ENCODE data around the gene C1QTNF8. TPM values are rescaled to one million over a fixed set of nuclear protein-coding genes. Genes with fewer than 3 reads are reported as not detected.
A peak's percentile ranks its signal among the peaks of the same experiment; 100 is the strongest.

Gene C1QTNF8
- total RNA-seq, 1 experiment from 2014 or later, result 0.27 TPM

DNA sequence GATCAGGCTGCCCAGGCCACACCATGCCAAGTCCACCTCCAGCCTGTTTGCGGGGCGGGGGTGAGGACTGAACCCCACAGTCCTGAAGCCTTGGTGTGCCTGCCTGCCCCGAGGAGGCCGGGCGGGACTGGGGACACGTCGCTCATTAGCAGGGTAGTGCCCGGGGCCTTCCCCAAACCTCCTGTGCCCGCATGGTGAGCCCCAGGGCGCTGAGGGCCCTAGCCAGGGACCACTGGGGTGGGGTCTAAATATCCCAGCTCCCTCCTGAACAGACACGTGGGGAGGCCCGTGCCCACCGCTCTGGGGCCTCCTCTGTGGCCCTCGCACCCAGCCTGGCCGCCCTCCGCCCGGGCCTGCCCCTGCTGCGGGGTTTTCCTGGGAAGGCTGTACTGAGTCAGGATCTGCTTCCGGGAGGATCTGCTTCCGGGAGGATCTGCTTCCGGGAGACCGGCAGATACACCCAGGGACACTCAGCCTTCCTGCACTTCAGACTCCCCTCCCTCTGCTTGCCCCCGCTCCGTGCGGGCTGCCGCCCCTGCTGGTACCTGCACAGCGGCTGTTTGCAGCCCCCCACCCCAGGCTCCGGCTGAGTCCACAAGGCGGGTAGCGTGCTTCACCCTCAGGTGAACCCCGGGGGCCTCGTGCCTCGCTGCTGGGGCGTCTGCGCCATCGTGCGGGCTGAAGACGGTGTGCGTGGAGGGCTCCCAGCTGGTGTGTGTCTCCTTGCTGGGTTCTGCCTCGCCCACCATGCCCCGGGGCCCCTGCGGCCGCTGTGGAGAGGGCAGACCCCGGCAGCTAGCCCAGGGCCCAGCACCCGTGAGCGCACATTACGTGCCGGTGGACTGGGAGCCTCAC lies 33.3 kb upstream of the C1QTNF8 start:
- RAD21 ChIA-PET (ENCODE audit: low non-redundant PET in 1 of 2, low total read pairs in 2 of 2, uncharacterized antibody in 2 of 2, unreplicated experiment in 2 of 2), result no interaction called here
- H3K36me3 ChIP-seq (ENCODE audit: control insufficient read depth in 1 of 2, insufficient read depth in 2 of 2, low read length in 2 of 2), result no peaks in the 10 kb centered on the region
- no peaks in the 10 kb centered on the region for H3K9me2 ChIP-seq (ENCODE audit: insufficient read depth)
- H3K9me3 ChIP-seq (ENCODE audit: control insufficient read depth in 1 of 2, insufficient read depth in 1 of 2, low read depth in 1 of 2, low read length in 2 of 2), result no peaks in the 10 kb centered on the region
- no peak overlapping the region; the same call in 1 of the 2 replicates for H3K27ac ChIP-seq (ENCODE audit: low read depth, low read length)
- TF ChIP-seq POLR2A (IDR thresholded peaks at IDR 0.05; ENCODE audit: borderline replicate concordance, extremely low read depth, insufficient read depth, insufficient read length), result peak; percentile 88
- TF ChIP-seq ELF1 (IDR thresholded peaks at IDR 0.05; ENCODE audit: borderline replicate concordance, low read depth), result no peak
- peak; percentile 94; the same call in 1 of the 2 replicates for TF ChIP-seq ZFX (IDR thresholded peaks at IDR 0.05)
- no peaks in the 10 kb centered on the region for H3K79me2 ChIP-seq (ENCODE audit: insufficient read depth, low read length)
- H3K27me3 ChIP-seq (ENCODE audit: insufficient read depth, low read length), result no peaks in the 10 kb centered on the region
- no peak for DNase-seq (ENCODE audit: low read depth, low spot score)
- H3K4me1 ChIP-seq (ENCODE audit: control insufficient read depth in 1 of 2, insufficient read depth in 2 of 2, low read length in 2 of 2), result peaks cover 12 to 13% of the 10 kb centered on the region in 2 experiments; a peak in 3 of 4 replicates
- BruUV-seq (replicated peaks), result no TSS peak
- CTCF ChIA-PET, result no interaction called here
- no peak for ATAC-seq
- no peaks in the 10 kb centered on the region for H4K20me1 ChIP-seq (ENCODE audit: insufficient read depth)
- intact Hi-C loops (cut with micrococcal nuclease), result no loop called here
- no peak overlapping the region for H3K4me2 ChIP-seq (ENCODE audit: low read length)
- no peak overlapping the region for H2AFZ ChIP-seq (ENCODE audit: low read depth, low read length, poor library complexity, severe bottlenecking)
- POLR2A ChIA-PET, result no interaction called here
- H3K9ac ChIP-seq (ENCODE audit: low read length), result no peak overlapping the region
- H3K4me3 ChIP-seq (replicated peaks in 1 of 2; ENCODE audit: low read depth in 1 of 2, low read length in 2 of 2), result no peak overlapping the region

DNA sequence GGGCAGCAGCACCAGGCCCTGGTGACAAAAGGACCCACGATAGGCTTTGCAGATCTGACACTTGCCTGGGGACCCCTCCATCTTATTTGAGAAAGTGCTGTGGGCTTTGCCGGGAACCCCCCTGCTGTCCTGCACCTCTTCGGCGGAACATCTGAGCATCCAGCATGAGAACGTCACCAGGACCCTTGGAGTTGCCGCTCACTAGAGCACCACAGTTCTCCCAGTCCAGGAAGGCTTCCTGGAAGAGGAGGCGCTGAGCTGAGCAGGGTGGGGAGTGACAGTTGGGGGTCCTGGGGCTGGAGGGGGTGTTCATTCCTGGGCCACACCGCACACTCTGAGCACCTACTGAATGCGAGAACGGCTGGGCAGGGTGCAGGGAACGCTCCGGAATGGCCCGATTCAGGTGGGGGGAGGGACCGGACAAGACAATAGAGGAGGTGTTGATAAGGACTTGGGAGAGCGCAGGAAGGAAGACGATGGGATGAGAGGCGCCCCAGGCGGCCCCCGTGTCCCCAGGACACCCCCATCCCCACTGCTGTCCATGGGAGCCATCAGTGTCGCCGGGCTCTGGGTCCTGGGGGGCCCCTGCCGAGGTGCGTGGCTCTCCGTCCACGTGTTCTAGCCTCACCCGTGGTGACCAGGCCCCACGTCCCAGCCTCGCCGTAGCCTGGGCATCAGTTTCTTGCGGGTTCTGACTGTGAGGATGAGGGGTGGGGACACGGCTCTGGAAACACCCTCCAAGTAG lies 32.1 kb upstream of the C1QTNF8 start:
- POLR2A ChIA-PET, result no interaction called here
- no peaks in the 10 kb centered on the region for H3K27me3 ChIP-seq (ENCODE audit: insufficient read depth, low read length)

More for the DNA sequence above, 32.1 kb upstream of the C1QTNF8 start:
- ATAC-seq (no peak), DNase-seq (ENCODE audit: low read depth, low spot score) (no peak)
- RAD21 ChIA-PET (ENCODE audit: low non-redundant PET in 1 of 2, low total read pairs in 2 of 2, uncharacterized antibody in 2 of 2, unreplicated experiment in 2 of 2), result no interaction called here
- Histone ChIP-seq H3K79me2 (ENCODE audit: insufficient read depth, low read length) (no peaks in the 10 kb centered on the region), H3K4me2 (ENCODE audit: low read length) (no peak overlapping the region), H2AFZ (ENCODE audit: low read depth, low read length, poor library complexity, severe bottlenecking) (no peak overlapping the region), H3K4me1 (ENCODE audit: control insufficient read depth in 1 of 2, insufficient read depth in 2 of 2, low read length in 2 of 2) (peaks cover 12 to 13% of the 10 kb centered on the region in 2 experiments; a peak in 3 of 4 replicates), H3K9me3 (ENCODE audit: control insufficient read depth in 1 of 2, insufficient read depth in 1 of 2, low read depth in 1 of 2, low read length in 2 of 2) (no peaks in the 10 kb centered on the region), H3K9me2 (ENCODE audit: insufficient read depth) (no peaks in the 10 kb centered on the region), H3K4me3 (replicated peaks in 1 of 2; ENCODE audit: low read depth in 1 of 2, low read length in 2 of 2) (no peak overlapping the region), H3K9ac (ENCODE audit: low read length) (no peak overlapping the region), H3K27ac (ENCODE audit: low read depth, low read length) (no peak overlapping the region), H4K20me1 (ENCODE audit: insufficient read depth) (no peaks in the 10 kb centered on the region), H3K36me3 (ENCODE audit: control insufficient read depth in 1 of 2, insufficient read depth in 2 of 2, low read length in 2 of 2) (no peaks in the 10 kb centered on the region)
- TF ChIP-seq SRF (IDR thresholded peaks at IDR 0.05; ENCODE audit: low read depth), result no peak
- TF ChIP-seq JUND (IDR thresholded peaks at IDR 0.05), result no peak
- TF ChIP-seq, protein P1, sequence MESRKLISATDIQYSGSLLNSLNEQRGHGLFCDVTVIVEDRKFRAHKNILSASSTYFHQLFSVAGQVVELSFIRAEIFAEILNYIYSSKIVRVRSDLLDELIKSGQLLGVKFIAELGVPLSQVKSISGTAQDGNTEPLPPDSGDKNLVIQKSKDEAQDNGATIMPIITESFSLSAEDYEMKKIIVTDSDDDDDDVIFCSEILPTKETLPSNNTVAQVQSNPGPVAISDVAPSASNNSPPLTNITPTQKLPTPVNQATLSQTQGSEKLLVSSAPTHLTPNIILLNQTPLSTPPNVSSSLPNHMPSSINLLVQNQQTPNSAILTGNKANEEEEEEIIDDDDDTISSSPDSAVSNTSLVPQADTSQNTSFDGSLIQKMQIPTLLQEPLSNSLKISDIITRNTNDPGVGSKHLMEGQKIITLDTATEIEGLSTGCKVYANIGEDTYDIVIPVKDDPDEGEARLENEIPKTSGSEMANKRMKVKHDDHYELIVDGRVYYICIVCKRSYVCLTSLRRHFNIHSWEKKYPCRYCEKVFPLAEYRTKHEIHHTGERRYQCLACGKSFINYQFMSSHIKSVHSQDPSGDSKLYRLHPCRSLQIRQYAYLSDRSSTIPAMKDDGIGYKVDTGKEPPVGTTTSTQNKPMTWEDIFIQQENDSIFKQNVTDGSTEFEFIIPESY (IDR thresholded peaks at IDR 0.05; ENCODE audit: extremely low read depth, insufficient replicate concordance, low read length), result no peak
- no peak for TF ChIP-seq RAD21 (IDR thresholded peaks at IDR 0.05; ENCODE audit: low read depth)
- TF ChIP-seq EZH2 (IDR thresholded peaks at IDR 0.05), result no peak
- TF ChIP-seq ELF1 (IDR thresholded peaks at IDR 0.05; ENCODE audit: borderline replicate concordance, low read depth), result no peak
- TF ChIP-seq ZNF274 (IDR thresholded peaks at IDR 0.05; ENCODE audit: low read depth, low read length), result no peak
- TF ChIP-seq ZFX (IDR thresholded peaks at IDR 0.05), result no peak
- intact Hi-C loops (cut with micrococcal nuclease), result no loop called here
- BruUV-seq (replicated peaks), result no TSS peak
- CTCF ChIA-PET, result no interaction called here
